Measurements from ENCODE around the gene SCO2. TPM values are rescaled to one million over a fixed set of nuclear protein-coding genes. Genes with fewer than 3 reads are reported as not detected.

Gene SCO2
- total and polyA plus RNA-seq, 10 of the 15 experiments (the other 5 are each of a cell fraction or from before 2014, with no cell fraction given): 0.18 to 16.0 (median 2.4) TPM; not detected in 1

GRCh38 chr22:50556703-50557102 is 31.3 kb upstream of the SCO2 start (continued):
- no peak for TF ChIP-seq ATF2 (IDR thresholded peaks at IDR 0.05; ENCODE audit: low read length)
- TF ChIP-seq ZNF274 (IDR thresholded peaks at IDR 0.05; ENCODE audit: insufficient read depth, insufficient read length): no peak

GRCh38 chr22:50553310-50553709 is 27.9 kb upstream of the SCO2 start:
- no peak overlapping the region for H3K4me3 ChIP-seq
- peak; percentile 13 for FAIRE-seq
- in situ Hi-C loops (cut with MboI): no loop called here
- no peak overlapping the region for H3K4me2 ChIP-seq (ENCODE audit: control insufficient read depth, insufficient read depth)
- TF ChIP-seq NFXL1 (IDR thresholded peaks at IDR 0.05; ENCODE audit: borderline replicate concordance): no peak
- TF ChIP-seq BACH1 (IDR thresholded peaks at IDR 0.05; ENCODE audit: borderline replicate concordance): no peak
- TF ChIP-seq NR2C1 (IDR thresholded peaks at IDR 0.05): no peak
- no peak for TF ChIP-seq PAX5 (IDR thresholded peaks at IDR 0.05; ENCODE audit: borderline replicate concordance, low read depth, low read length)
- TF ChIP-seq MTA3 (IDR thresholded peaks at IDR 0.05; ENCODE audit: borderline replicate concordance, low read length): no peak
- TF ChIP-seq NR2F1 (conservative IDR thresholded peaks at IDR 0.05): no peak
- TF ChIP-seq PBX3 (IDR thresholded peaks at IDR 0.05; ENCODE audit: insufficient replicate concordance, low read depth, low read length): no peak
- no peak for TF ChIP-seq NFIC (IDR thresholded peaks at IDR 0.05; ENCODE audit: low read depth, low read length)
- TF ChIP-seq NFYA (IDR thresholded peaks at IDR 0.05; ENCODE audit: borderline replicate concordance, low read depth, low read length): no peak
- TF ChIP-seq POLR2A (IDR thresholded peaks at IDR 0.05; ENCODE audit: low read depth, low read length): no peak
- no peak for TF ChIP-seq SMARCA5 (IDR thresholded peaks at IDR 0.05)
- intact Hi-C loops (cut with micrococcal nuclease; ENCODE audit: unreplicated experiment): no loop called here
- no peaks in the 10 kb centered on the region for H3K27me3 ChIP-seq (replicated peaks in 1 of 2; ENCODE audit: control insufficient read depth in 2 of 2, insufficient read depth in 2 of 2, low read length in 1 of 2)
- H4K20me1 ChIP-seq (ENCODE audit: control insufficient read depth, insufficient read depth): no peaks in the 10 kb centered on the region
- no peak overlapping the region for H2AFZ ChIP-seq (ENCODE audit: control insufficient read depth, low read depth, low read length)
- peaks cover 5% of the 10 kb centered on the region for H3K4me1 ChIP-seq (ENCODE audit: control insufficient read depth, insufficient read depth, low read length)
- no peak overlapping the region for H3K9ac ChIP-seq (ENCODE audit: control insufficient read depth, insufficient read depth, low read length)
- BruUV-seq (replicated peaks): no TSS peak
- no peak for DNase-seq (ENCODE audit: low read depth, low spot score)
- SMC1A ChIA-PET (ENCODE audit: uncharacterized antibody, unreplicated experiment): no interaction called here
- no peak overlapping the region for H3K27ac ChIP-seq (ENCODE audit: control insufficient read depth, insufficient read depth)
- POLR2A ChIA-PET: no interaction called here
- RAD21 ChIA-PET (ENCODE audit: unreplicated experiment): interaction anchor here (0.6 kb wide), 1 partner anchor 102 kb away, joined by 3 read pairs; no protein-coding TSS in a partner anchor
- no peak for ATAC-seq
- H3K79me2 ChIP-seq (ENCODE audit: control insufficient read depth, insufficient read depth, low read length): no peaks in the 10 kb centered on the region
- WGBS (ENCODE audit: insufficient coverage, insufficient replicate concordance, low lambda C conversion rate, missing lambda C conversion rate): 53% methylated on average over 8 of the region's 8 CpGs
- no peaks in the 10 kb centered on the region for H3K36me3 ChIP-seq (ENCODE audit: control insufficient read depth in 2 of 2, insufficient read depth in 2 of 2, low read length in 1 of 2)
- no peaks in the 10 kb centered on the region for H3K9me3 ChIP-seq (replicated peaks; ENCODE audit: control insufficient read depth, insufficient read depth, low read length)
- CTCF ChIA-PET: interaction anchor here (1.2 kb wide), 1 partner anchor 10 kb away, joined by 5 read pairs; the partner anchor contains the start of gene SYCE3

Data from GM12878 (cell line).